Activated CD4-positive, CD25-positive, alpha-beta regulatory T cell treated with anti-CD3 and anti-CD28 coated beads, Interleukin-2, amount 50 U/mL, for 72 hours (primary cell): ENCODE results near the gene VSIR.
A peak's percentile ranks its signal among the peaks of the same experiment; 100 is the strongest.

Experiments
- DNase-seq: peaks from one replicate; pipeline ENCODE4 v3.0.0; 2021

VSIR gene

GRCh38 chr10:71711052-71711623 lies 62.2 kb downstream of the VSIR start:
- no peak for DNase-seq

- no peak for DNase-seq
These were observed 62.8 kb downstream of the VSIR start for GRCh38 chr10:71710519-71710918.

- no peak for DNase-seq
These were observed 64.1 kb downstream of the VSIR start for GRCh38 chr10:71708897-71709882.

GRCh38 chr10:71708301-71708703 lies 65.0 kb downstream of the VSIR start:
- DNase-seq, result peak; percentile 77

- DNase-seq, result no peak
These were observed 66.0 kb downstream of the VSIR start for GRCh38 chr10:71707240-71707789.

- no peak for DNase-seq
These were observed 66.9 kb downstream of the VSIR start for GRCh38 chr10:71706216-71707121.

- no peak for DNase-seq
These were observed 67.7 kb downstream of the VSIR start for GRCh38 chr10:71705582-71705981.

GRCh38 chr10:71704816-71705215 lies 68.5 kb downstream of the VSIR start:
- no peak for DNase-seq

GRCh38 chr10:71703577-71703976 lies 69.7 kb downstream of the VSIR start:
- no peak for DNase-seq

- DNase-seq, result no peak
These were observed 71.7 kb downstream of the VSIR start for GRCh38 chr10:71701496-71702132.

- DNase-seq, result no peak
These were observed 72.5 kb downstream of the VSIR start for GRCh38 chr10:71700731-71701368.

GRCh38 chr10:71698737-71699136 lies 74.6 kb downstream of the VSIR start:
- no peak for DNase-seq

- peak; percentile 52 for DNase-seq
These were observed 75.2 kb downstream of the VSIR start for GRCh38 chr10:71697938-71698709.
